ENCODE measurements around the gene DYNC1I1.

GRCh38 chr7:96026611-96027010 is 254.3 kb downstream of the DYNC1I1 start:
- TF ChIP-seq CTCF (conservative IDR thresholded peaks at IDR 0.05) (no peak), ZFX (IDR thresholded peaks at IDR 0.05) (no peak)
